Activated CD4-positive, alpha-beta T cell treated with anti-CD3 and anti-CD28 coated beads, Interleukin-2, amount 50 U/mL, for 24 hours (primary cell): ENCODE measurements around the gene OLFM4.

ENCODE experiments used
- DNase-seq, 2 donors: peaks; one replicate each; pipeline ENCODE4 v3.0.0-alpha.2; 2020; ENCODE audit warnings: low read depth in 1 of 2, low spot score in 1 of 2

OLFM4 gene, protein sequence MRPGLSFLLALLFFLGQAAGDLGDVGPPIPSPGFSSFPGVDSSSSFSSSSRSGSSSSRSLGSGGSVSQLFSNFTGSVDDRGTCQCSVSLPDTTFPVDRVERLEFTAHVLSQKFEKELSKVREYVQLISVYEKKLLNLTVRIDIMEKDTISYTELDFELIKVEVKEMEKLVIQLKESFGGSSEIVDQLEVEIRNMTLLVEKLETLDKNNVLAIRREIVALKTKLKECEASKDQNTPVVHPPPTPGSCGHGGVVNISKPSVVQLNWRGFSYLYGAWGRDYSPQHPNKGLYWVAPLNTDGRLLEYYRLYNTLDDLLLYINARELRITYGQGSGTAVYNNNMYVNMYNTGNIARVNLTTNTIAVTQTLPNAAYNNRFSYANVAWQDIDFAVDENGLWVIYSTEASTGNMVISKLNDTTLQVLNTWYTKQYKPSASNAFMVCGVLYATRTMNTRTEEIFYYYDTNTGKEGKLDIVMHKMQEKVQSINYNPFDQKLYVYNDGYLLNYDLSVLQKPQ

GRCh38 chr13:53028637-53029203 is at the start of gene OLFM4:
OLFM4 (plus strand) TSS chr13:53028813; CDS start chr13:53028837, 24 bp downstream.
- no peak for DNase-seq

- no peak for DNase-seq
These were observed 49.6 kb upstream of the OLFM4 start for GRCh38 chr13:52978989-52979388.

DNA sequence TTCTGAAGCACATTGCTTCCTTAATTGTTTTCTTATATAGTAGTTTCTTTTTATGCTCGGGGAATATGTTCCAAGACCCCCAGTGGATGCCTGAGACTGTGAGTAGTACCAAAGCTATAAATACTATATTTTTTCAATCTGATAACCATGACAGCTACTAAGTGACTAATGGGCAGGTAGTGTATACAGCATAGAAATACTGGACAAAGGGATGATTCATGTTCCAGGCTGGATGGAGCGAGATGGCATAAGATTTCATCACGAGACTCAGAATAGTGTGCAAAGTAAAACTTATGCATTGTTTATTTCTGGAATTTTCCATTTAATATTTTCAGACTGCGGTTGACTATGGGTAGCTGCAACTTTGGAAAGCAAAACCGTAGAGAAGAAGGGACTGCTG is 47.9 kb upstream of the OLFM4 start:
- no peak for DNase-seq

DNA sequence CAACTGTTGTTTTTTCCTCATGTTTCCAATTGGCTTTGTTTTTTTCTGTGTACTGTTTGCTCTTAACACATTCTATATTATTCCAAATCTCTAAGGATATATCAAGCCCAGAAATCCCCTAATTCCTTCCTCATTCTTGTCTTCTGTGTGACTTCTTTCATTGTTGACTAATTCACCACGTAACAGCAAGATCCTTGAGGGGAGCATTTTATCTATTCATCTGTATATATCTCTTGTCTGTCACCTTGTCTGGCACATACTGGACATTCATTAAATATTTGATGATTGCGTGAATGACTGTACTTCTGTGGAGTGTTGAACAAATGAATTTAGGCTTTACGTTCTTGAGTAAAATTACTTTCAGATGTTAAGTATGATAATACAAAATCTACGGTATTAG is 44.8 kb upstream of the OLFM4 start:
- DNase-seq, result no peak

GRCh38 chr13:52984881-52985363 is 43.7 kb upstream of the OLFM4 start:
- no peak for DNase-seq

DNA sequence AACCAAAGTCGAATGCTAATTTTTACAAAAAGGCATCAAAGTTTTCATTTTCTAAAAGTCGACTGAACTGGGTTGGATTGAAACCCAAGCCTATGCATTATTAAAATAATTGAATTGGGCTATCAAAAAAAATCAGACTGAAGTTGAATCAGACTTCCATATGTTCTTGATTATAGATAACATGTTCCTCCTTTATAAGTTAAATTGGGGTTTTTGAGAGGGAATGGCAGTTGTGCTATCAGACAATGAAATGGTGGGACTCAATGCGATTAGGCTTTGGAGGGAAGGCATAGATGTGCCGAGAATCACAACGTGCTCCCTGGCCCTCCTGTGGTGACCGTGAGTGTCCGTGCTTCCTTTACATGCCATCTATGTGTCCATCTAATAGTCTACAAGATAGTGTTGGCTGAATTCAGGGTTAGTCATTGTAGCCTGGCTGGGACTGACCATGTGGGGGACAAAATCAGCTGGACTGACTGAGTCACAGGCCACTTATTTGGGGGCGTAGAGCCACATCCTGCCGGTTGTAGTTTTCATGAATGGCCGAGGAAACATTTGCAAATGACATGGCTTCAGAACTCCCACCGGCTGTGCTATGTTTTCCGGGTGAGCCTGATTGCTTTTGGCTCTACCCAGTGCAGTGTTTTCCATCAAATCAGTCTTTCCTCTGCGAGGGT is 37.1 kb upstream of the OLFM4 start:
- no peak for DNase-seq

GRCh38 chr13:52992110-52992509 is 36.5 kb upstream of the OLFM4 start:
- no peak for DNase-seq

GRCh38 chr13:52994051-52994450 is 34.6 kb upstream of the OLFM4 start:
- no peak for DNase-seq

DNA sequence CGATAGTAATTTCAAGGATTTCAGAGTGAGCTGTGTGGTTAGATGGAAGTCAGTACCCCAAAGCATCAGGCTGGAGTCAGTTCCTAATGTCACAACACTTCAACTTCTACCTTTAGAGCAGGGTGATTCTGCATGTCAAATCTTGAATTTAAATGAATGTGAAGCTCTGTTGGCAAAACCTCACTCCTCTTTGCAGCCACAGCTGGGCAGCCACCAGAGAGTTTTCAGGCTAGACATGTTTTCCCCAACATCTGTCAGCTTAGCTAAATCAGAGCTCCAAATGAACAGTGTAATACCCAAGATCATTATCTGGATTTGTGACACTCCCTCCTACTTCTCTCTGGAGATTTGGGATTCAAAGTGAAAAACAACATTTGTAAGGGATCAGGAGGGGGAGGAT is 33.7 kb upstream of the OLFM4 start:
- DNase-seq, result no peak

DNA sequence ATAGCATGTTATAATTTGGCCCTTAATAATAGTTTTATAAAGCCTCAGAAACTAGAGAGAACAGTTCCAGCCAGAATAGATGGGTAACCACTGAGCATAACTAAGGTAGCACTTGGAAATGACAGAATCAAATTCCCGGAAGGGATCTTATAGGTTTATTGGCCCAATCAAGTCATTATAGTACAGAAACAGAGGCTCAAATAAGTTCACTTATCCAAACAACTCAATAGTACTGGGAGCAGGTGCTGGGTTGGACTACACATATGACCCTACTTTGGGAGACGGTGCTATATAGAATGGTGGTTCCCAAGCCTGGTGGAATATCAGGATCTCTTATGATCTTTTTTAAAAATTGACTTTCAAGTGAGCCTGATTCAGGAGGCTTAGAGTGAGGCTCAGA is 32.7 kb upstream of the OLFM4 start:
- DNase-seq, result no peak

DNA sequence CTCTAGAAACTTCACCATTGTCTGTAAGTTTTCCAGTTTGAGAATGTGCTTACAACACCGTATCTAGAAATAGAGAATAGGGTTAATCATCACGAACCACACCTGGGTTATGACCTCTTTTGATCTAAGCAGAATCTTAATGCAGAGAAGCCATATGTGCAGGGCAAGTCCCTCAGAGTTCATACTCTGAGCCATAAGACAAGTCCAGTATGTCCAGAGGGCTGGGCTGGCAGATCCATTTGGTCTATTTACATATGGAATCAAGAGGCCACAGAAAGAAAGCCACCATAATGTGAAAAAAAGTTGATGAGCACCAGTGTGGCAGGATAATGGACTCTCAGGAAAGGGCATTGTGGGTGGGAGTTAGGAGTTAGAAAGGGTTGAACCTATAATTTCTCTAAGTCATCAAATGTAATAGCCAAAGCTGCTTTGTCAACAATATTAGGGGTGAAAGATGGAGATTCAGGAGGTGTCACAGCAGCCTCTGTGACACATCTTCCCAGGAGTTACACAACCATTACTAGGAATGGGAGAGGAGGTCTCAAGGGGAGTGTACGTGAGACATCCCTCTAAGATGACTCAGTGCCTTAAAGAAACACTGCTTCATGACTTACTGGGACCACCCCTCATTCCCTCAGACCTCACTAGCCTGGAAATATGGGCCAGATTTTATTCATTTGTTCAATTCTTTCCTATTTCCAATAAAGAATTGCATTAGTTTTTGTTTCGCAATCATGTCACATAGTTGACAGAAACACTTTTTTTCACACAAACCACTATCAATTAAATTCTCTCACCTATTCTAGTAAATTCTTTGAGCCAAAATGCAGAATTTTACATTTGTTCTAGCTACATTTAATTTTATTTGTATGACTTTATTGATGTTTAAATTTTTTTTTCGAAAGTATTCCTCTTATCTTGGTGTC is 30.4 kb upstream of the OLFM4 start:
- DNase-seq, result no peak

DNA sequence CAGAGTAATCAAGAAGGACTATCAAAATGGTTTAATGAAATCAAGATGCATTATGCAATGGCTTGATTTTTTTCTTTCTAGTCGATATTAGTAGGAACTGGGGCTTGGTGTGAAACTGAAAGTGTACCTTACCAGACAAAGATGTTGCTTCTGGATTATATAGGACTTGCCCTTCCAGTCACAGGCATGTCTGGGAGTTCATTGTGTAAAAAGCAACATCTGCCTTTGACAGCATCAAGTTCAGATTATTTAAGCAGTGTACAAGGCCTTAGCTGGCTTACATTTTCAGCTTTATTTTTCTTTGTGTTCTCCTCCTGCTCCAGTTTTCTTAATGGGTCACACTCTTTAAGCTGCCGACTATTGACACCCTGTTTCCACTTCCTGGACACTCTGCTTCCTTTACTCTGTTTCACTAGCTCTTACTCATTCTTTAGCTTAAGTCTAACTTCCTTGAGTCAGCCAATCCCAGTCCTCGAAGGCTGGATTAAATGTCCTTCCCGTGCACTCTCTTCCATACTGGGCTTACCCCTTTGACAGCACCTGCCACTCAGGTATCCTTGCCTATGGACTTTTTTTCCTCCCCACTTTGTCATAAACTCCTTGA is 29.4 kb upstream of the OLFM4 start:
- DNase-seq, result no peak

DNA sequence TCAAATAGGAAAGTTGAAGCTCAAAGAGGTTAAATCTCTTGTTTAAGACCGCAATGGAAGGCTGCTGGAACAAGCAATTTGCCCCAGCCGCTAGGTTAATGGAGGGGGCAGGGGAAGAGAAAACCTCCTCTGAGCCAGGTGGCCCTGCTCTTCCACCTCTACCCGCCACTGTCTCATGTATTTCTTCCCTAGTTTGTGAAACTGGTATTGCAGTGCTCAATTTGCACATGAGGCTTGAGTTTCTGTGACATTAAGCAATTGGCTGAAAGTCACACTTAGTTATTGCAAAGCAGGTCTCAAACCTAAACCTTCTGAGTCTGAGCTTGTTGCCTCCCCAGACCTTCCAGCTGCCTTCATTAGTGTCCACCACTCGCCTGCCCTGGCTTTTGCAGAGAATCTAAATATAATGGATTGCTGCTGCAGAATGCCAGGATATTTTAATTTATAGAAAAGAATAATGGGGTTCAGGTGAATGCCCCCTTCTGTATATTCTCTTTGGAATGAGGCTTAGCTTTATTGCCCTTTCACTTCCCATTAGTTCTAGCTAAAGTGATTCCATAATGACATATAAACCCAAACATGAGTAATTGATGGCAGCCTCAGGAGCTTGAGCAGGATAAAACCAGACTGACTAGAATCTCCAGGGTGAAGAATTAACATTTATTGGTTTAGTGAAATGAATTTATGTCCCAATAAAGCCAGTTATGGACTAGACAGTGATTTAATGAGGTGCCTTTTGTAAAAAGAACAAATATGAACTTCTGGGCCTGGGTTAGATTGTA is 27.0 kb upstream of the OLFM4 start:
- DNase-seq, result no peak

GRCh38 chr13:53004573-53004972 is 24.0 kb upstream of the OLFM4 start:
- DNase-seq, result no peak

- DNase-seq, result no peak
These were observed 23.0 kb upstream of the OLFM4 start for GRCh38 chr13:53005626-53006025.

- DNase-seq, result no peak
These were observed 20.7 kb upstream of the OLFM4 start for GRCh38 chr13:53007872-53008271.

DNA sequence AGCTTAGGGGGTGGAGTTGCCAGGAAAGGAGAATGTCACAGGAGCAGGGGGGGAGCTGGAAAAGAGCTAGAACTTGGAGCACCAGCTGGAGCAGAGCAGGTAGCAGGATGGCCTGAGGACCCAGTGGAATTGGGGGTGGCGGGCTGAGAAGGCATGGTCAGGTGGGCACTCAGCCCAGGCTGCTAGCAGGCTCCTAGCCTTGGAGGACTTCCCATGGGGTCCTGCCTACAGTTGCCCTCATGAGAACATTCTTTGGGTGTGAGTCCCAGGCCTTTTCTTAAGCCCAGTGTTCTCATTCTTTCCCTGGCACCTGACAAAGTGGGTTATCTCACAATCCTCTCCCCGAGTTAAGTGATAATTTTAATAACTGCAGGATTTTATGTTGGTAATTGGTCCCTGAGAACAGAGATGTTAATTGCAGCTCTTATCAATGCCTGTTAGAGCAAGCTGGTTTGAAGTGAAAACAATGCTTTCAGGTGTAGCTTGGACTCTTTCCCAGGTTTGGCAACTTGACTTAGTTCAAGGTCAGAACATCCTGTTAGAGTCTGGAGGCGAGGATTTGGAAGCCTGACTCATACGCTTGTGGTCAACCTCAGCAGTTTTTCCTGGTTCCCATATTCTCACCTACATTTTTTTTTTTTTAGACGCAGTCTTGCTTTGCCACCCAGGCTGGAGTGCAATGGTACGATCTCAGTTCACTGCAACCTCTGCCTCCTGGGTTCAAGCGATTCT is 18.1 kb upstream of the OLFM4 start:
- no peak for DNase-seq

DNA sequence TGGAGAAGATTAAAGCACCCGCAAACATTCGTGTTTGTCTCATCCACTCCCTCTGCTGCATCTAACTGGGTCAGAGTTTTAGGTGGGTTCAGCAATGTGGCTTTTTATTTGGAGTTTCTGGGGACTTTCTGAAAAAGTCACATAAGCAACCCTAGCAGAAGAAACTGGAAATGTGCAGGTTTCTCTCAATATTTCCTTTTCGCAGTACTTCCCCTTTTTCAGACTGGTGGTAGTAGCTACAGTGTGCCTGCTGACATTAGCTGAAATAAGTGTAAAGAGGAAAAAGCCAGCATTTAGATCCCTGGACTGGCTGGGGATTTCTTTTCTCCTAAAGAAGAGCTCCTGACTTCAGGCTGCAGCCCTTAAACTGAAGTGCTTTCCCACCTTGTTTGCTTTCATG is 15.9 kb upstream of the OLFM4 start:
- DNase-seq, result no peak

- DNase-seq, result no peak
These were observed 15.5 kb upstream of the OLFM4 start for GRCh38 chr13:53013113-53013512.
